H1 (cell line): ENCODE measurements around the gene CCDC33. TPM values are rescaled to one million over a fixed set of nuclear protein-coding genes. Genes with fewer than 3 reads are reported as not detected.

Experiments
- EGR1 ChIP-seq: IDR thresholded peaks from 2 replicates; pipeline ENCODE4 v1.6.1; 2011; ENCODE audit warnings: low read depth, low read length, borderline replicate concordance
- EP300 ChIP-seq, 2 experiments: IDR thresholded peaks; 1 replicate in 1 of 2; 2 replicates in 1 of 2; pipeline ENCODE4 v1.6.1; 2011 to 2012; ENCODE audit warnings: low read depth in 2 of 2, low read length in 2 of 2, mild to moderate bottlenecking in 2 of 2, borderline replicate concordance in 1 of 2, inconsistent platforms in 1 of 2, moderate library complexity in 1 of 2
- FOSL1 ChIP-seq: IDR thresholded peaks from 2 replicates; pipeline ENCODE4 v1.6.1; 2011; ENCODE audit warnings: mild to moderate bottlenecking, low read depth, low read length, moderate library complexity; ENCODE audit not compliant: insufficient read depth
- KDM5A ChIP-seq: fragments of 200-600 bp; IDR thresholded peaks from 2 replicates; pipeline ENCODE4 v1.7.1; 2012; ENCODE audit warnings: mild to moderate bottlenecking, low read length, inconsistent platforms, mixed read lengths
- polyA plus RNA-seq, 7 experiments: library from polyadenylated mRNA; depleted of rRNA in 3 of 7; stranded (reverse) in 5 of 7; unstranded in 2 of 7; fragments of >200 nt in 5 of 7; fragments of 200-250 nt in 2 of 7; gene quantifications; 1 replicate in 5 of 7; 2 replicates in 1 of 7; 4 replicates in 1 of 7; pipeline versions ENCODE4 v1.2.1 to v1.2.3, GENCODE V29; 2011 to 2013; ENCODE audit warnings: missing spikeins in 2 of 7, mixed read lengths in 2 of 7
- total RNA-seq: library from RNA; stranded (reverse); fragmentation: NEBNext Ultra II Directional; extraction: Animal tissue kit (Norgen Biotek cat#: 25700); gene quantifications from 2 replicates; pipeline ENCODE4 v1.2.1, GENCODE V29; 2021

The CCDC33 gene
- total and polyA plus RNA-seq, 2 of the 8 experiments (the other 6 are each of a cell fraction or from before 2014, with no cell fraction given) = 2.0 to 2.7 TPM

DNA sequence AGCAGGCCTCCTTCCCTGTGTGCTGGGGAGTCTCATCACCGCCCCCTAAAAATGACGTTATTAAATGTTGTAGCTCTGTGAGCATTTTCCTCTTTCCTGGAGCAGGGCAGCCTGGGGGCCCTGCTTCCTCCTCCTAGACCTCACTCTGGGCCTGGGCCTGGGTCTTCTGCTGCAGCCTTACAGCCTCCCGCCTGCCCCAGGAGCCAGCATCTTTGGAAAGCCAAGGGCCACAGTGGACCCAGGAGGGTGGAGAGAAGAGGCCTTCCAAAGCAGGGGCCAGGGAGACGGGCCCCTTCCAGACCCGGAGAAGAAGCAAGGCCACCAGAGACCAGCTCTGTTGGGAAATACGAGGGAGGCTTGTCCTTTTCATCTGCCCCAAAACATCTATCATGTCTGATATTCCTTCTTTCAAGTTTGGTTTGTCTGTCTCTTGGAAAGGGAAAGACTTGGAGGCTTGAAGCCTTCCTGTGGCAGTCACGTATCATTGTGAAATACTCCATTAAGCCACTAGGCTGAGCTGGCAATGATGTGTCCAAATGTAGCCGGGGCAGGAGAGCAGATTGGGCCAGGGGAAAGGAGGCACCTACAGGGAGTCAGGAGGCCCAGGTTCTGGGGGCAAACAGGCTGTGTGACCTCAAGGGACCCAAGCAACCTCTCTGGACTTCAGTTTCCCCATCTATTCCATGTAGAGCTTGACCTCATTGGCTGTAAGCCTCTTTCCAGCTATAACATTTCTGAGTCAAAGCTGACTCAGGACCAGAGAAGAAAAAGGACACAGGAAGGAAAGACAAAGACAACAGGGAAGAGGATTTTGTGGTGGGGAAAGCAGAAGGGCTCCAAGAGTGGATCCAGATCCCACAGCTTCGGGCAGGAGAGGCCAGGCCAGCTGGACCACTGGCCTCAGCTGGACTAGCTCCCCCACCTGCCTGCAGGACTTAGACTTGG lies 100.2 kb downstream of the CCDC33 start (continued):
- no peak for TF ChIP-seq KDM5A
- no peak for TF ChIP-seq FOSL1
- no peak for TF ChIP-seq EP300 (IDR thresholded peaks at IDR 0.05; ENCODE audit: borderline replicate concordance in 1 of 2, low read depth in 2 of 2, low read length in 2 of 2)
- TF ChIP-seq EGR1 = no peak
